Measurements from ENCODE around the gene CCL17.
"Not testable (repeated sequence)": the region's sequence is repeated elsewhere in the genome, so short reads cannot be mapped to it uniquely, and the experiment has no call there.

The CCL17 gene

GRCh38 chr16:57435838-57436237, 31.3 kb downstream of the CCL17 start:
- DNase-seq = no peak

- not testable (repeated sequence) for DNase-seq
These were observed 35.4 kb downstream of the CCL17 start for GRCh38 chr16:57439947-57440346.

GRCh38 chr16:57440551-57440950, 36.0 kb downstream of the CCL17 start:
- not testable (repeated sequence) for DNase-seq

- no peak for DNase-seq
These were observed 40.1 kb downstream of the CCL17 start for GRCh38 chr16:57444711-57445110.

GRCh38 chr16:57445510-57445909, 40.9 kb downstream of the CCL17 start:
- DNase-seq = no peak

- DNase-seq = peak in 2 of 6 experiments; percentile 19 to 51
These were observed 42.1 kb downstream of the CCL17 start for GRCh38 chr16:57446531-57447185.

- peak; percentile 80 to 94 (median 88) for DNase-seq
These were observed 42.8 kb downstream of the CCL17 start, which contains the start of the genes CIAPIN1 and COQ9 for GRCh38 chr16:57447186-57447962. Gene CIAPIN1, minus strand, starts transcription at chr16:57447385. Its CDS starts 6,457 bp downstream, at chr16:57440928. Gene COQ9, plus strand, starts transcription at chr16:57447479. Its CDS starts 27 bp downstream, at chr16:57447506.

- no peak for DNase-seq
These were observed 47.5 kb downstream of the CCL17 start for GRCh38 chr16:57452021-57452420.

- peak; percentile 81 to 93 (median 88) for DNase-seq
These were observed 57.8 kb downstream of the CCL17 start, which contains the start of gene POLR2C for GRCh38 chr16:57462209-57462977. Gene POLR2C, plus strand, starts transcription at chr16:57462679. Its CDS starts 46 bp downstream, at chr16:57462725.

GRCh38 chr16:57462978-57463362, 58.4 kb downstream of the CCL17 start:
- peak in 1 of 6 experiments; percentile 45 for DNase-seq

GRCh38 chr16:57464523-57464922, 60.0 kb downstream of the CCL17 start:
- DNase-seq = no peak
